ENCODE measurements around the gene EEF1AKMT2. TPM values are rescaled to one million over a fixed set of nuclear protein-coding genes. Genes with fewer than 3 reads are reported as not detected.

The EEF1AKMT2 gene
- total RNA-seq, 1 donor from 2014 or later, result 29.2 TPM

GRCh38 chr10:124719213-124719851 lies 72.4 kb downstream of the EEF1AKMT2 start:
- DNase-seq, result peak; percentile 79

- no peak for DNase-seq
Observed at GRCh38 chr10:124717911-124718741, 73.6 kb downstream of the EEF1AKMT2 start.

- no peak for DNase-seq
Observed at GRCh38 chr10:124717041-124717757, 74.5 kb downstream of the EEF1AKMT2 start.

- DNase-seq, result no peak
Observed at GRCh38 chr10:124716369-124716768, 75.3 kb downstream of the EEF1AKMT2 start.

- no peak for DNase-seq
Observed at GRCh38 chr10:124715439-124715838, 76.2 kb downstream of the EEF1AKMT2 start.

- DNase-seq, result peak; percentile 16
Observed at GRCh38 chr10:124713679-124714255, 77.9 kb downstream of the EEF1AKMT2 start.

- DNase-seq, result no peak
Observed at GRCh38 chr10:124712704-124713407, 78.8 kb downstream of the EEF1AKMT2 start.

GRCh38 chr10:124711145-124711544 lies 80.5 kb downstream of the EEF1AKMT2 start:
- DNase-seq, result no peak

GRCh38 chr10:124710266-124710881 lies 81.3 kb downstream of the EEF1AKMT2 start:
- no peak for DNase-seq

GRCh38 chr10:124709861-124710260 lies 81.8 kb downstream of the EEF1AKMT2 start:
- DNase-seq, result no peak

GRCh38 chr10:124708922-124709520 lies 82.7 kb downstream of the EEF1AKMT2 start:
- peak; percentile 43 for DNase-seq

GRCh38 chr10:124708246-124708779 lies 83.4 kb downstream of the EEF1AKMT2 start:
- DNase-seq, result no peak

Small RNA genes lying within 50 kb of the gene (small RNA-seq; reads per million reads assigned to genes)
- gene RF00019 (ENCODE audit: low replicate concordance), result not detected

Other genes starting within 250 kb of the EEF1AKMT2 start
- gene FAM53B, start 47.5 kb downstream of the EEF1AKMT2 start, total RNA-seq, result 16.3 TPM
- gene ABRAXAS2, start 9.9 kb upstream of the EEF1AKMT2 start, total RNA-seq, result 12.8 TPM
- 33.5 TPM for gene ZRANB1, start 150.2 kb upstream of the EEF1AKMT2 start, total RNA-seq

Measured in skin of body (tissue), 3 donors.